Vagina (tissue), 2 donors: ENCODE data around the gene CSF1R. TPM values are rescaled to one million over a fixed set of nuclear protein-coding genes. Genes with fewer than 3 reads are reported as not detected.

Experiments
- DNase-seq, 2 donors: peaks; one replicate each; pipeline ENCODE4 v3.0.0-alpha.2; 2017; ENCODE audit errors: extremely low spot score in 2 of 2
- H3K27ac ChIP-seq: fragments of 200-600 bp; sonication (generic); one replicate; pipeline ENCODE4 v1.5.1; 2019
- H3K27me3 ChIP-seq: fragments of 200-600 bp; sonication (generic); one replicate; pipeline ENCODE4 v1.5.1; 2019
- H3K36me3 ChIP-seq, 2 donors: fragments of 200-600 bp; sonication (generic); one replicate each; pipeline ENCODE4 v1.5.1; 2017 to 2019
- H3K4me1 ChIP-seq: fragments of 200-600 bp; sonication (generic); one replicate; pipeline ENCODE4 v1.5.1; 2019
- H3K4me3 ChIP-seq, 2 donors: fragments of 200-600 bp; sonication (generic); 1 replicate in 1 of 2; 2 replicates in 1 of 2; pipeline ENCODE4 v1.5.1; 2016 to 2019
- H3K9me3 ChIP-seq: fragments of 200-600 bp; sonication (generic); one replicate; pipeline ENCODE4 v1.5.1; 2019
- POLR2A ChIP-seq, 2 donors: fragments of 450-650 bp; IDR thresholded peaks; one replicate each; pipeline ENCODE4 v1.6.1; 2017; ENCODE audit warnings: antibody characterized with exemption in 2 of 2, mild to moderate bottlenecking in 2 of 2, moderate library complexity in 2 of 2
- POLR2AphosphoS5 ChIP-seq, 2 donors: sonication (generic); formaldehyde crosslinking; IDR thresholded peaks; one replicate each; pipeline ENCODE4 v1.9.0; 2017; ENCODE audit warnings: antibody characterized with exemption in 2 of 2, mild to moderate bottlenecking in 2 of 2, low read depth in 1 of 2; ENCODE audit not compliant: insufficient read depth in 1 of 2
- intact Hi-C: fragments of 100-400 bp; cut with DNase I; formaldehyde crosslinking; loops from one replicate; pipeline ENCODE4 v1.15.1; 2023
- total RNA-seq: library from RNA; depleted of rRNA; stranded (reverse); fragments of >200 nt; gene quantifications from one replicate; pipeline ENCODE4 v1.2.3, GENCODE V29; 2016
- TF ChIP-seq, protein P1 (sequence below), 3 experiments: fragments of 450-650 bp in 2 of 3; fragments of 200-600 bp in 1 of 3; sonication (generic) in 1 of 3; IDR thresholded peaks; one replicate each; pipeline ENCODE4 v1.5.1; 2017 to 2019; ENCODE audit warnings: antibody characterized with exemption in 3 of 3, mild to moderate bottlenecking in 2 of 3, moderate library complexity in 2 of 3

CSF1R gene
- total RNA-seq, 1 donor from 2014 or later, result 21.4 TPM

GRCh38 chr5:150026682-150027172, 59.6 kb downstream of the CSF1R start:
- no peaks in the 10 kb centered on the region for H3K9me3 ChIP-seq
- no peak overlapping the region for H3K4me3 ChIP-seq
- H3K27me3 ChIP-seq, result no peaks in the 10 kb centered on the region
- peaks cover 4 to 57% of the 10 kb centered on the region in 2 donors for H3K36me3 ChIP-seq
- TF ChIP-seq POLR2AphosphoS5 (IDR thresholded peaks at IDR 0.05; ENCODE audit: insufficient read depth in 1 of 2, low read depth in 1 of 2) (no peak), POLR2A (IDR thresholded peaks at IDR 0.05) (no peak)
- TF ChIP-seq, protein P1, sequence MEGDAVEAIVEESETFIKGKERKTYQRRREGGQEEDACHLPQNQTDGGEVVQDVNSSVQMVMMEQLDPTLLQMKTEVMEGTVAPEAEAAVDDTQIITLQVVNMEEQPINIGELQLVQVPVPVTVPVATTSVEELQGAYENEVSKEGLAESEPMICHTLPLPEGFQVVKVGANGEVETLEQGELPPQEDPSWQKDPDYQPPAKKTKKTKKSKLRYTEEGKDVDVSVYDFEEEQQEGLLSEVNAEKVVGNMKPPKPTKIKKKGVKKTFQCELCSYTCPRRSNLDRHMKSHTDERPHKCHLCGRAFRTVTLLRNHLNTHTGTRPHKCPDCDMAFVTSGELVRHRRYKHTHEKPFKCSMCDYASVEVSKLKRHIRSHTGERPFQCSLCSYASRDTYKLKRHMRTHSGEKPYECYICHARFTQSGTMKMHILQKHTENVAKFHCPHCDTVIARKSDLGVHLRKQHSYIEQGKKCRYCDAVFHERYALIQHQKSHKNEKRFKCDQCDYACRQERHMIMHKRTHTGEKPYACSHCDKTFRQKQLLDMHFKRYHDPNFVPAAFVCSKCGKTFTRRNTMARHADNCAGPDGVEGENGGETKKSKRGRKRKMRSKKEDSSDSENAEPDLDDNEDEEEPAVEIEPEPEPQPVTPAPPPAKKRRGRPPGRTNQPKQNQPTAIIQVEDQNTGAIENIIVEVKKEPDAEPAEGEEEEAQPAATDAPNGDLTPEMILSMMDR (IDR thresholded peaks at IDR 0.05), result no peak
- no peak for DNase-seq
- H3K4me1 ChIP-seq, result peaks cover 12% of the 10 kb centered on the region
- no peak overlapping the region for H3K27ac ChIP-seq
- intact Hi-C loops, result no loop called here

DNA sequence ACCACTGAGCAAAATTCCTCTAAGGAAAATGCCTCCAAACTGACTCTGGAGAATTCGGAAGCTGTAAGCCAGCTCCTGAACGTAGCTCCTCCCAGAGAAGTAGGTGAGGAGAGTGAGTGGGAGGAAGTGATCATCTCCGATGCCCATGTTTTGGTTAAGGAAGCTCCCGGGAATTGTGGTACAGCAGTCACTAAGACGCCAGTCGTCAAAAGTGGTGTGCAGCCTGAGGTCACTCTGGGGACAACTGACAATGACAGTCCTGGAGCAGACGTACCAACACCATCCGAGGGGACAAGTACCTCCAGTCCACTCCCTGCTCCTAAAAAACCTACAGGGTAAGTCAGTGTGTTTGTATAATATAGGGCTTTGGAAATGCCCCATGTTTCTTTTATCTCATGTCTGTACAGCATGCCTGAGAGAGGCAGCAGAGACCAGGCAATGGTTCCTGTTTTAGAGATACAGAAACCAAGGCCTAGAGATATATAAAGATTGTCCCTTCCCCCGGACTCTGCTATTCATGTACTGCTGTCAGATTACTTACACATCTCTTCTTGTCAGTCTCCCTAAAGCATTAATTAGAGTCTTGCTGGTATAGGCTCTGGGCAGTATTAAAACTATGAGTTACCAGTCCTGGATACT, 61.9 kb downstream of the CSF1R start:
- Histone ChIP-seq H3K27ac (no peak overlapping the region), H3K27me3 (no peaks in the 10 kb centered on the region), H3K36me3 (peaks cover 0 to 58% of the 10 kb centered on the region in 2 donors), H3K9me3 (no peaks in the 10 kb centered on the region), H3K4me1 (peaks cover 26% of the 10 kb centered on the region), H3K4me3 (no peak overlapping the region)
- no peak for DNase-seq
- intact Hi-C loops, result no loop called here
- TF ChIP-seq POLR2AphosphoS5 (IDR thresholded peaks at IDR 0.05; ENCODE audit: insufficient read depth in 1 of 2, low read depth in 1 of 2), result no peak
- TF ChIP-seq, protein P1 (IDR thresholded peaks at IDR 0.05), result no peak
- TF ChIP-seq POLR2A (IDR thresholded peaks at IDR 0.05), result no peak

DNA sequence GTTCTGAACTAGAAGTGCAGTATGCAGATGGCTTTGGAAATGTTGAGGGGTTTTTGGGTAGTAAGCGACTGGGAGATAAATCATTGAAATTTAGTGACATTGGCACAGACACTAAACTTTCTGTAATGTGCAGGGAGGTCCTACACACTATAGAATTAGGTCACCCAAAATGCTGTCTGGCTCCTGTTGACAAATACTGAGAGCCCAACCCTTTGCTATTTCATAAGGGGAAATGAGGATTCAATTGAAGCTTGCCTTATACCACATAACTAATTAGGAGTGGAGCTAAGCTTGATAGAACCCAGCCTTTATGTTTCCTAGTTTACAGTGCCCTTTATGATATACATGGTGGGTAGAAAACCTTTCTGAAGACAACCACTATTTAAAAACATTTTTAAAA, 63.2 kb downstream of the CSF1R start:
- Histone ChIP-seq H3K4me1 (peaks cover 26% of the 10 kb centered on the region), H3K9me3 (no peaks in the 10 kb centered on the region), H3K27me3 (no peaks in the 10 kb centered on the region), H3K27ac (no peak overlapping the region), H3K4me3 (no peak overlapping the region), H3K36me3 (peaks cover 0 to 72% of the 10 kb centered on the region in 2 donors)
- no peak for TF ChIP-seq POLR2A (IDR thresholded peaks at IDR 0.05)
- TF ChIP-seq, protein P1 (IDR thresholded peaks at IDR 0.05), result no peak
- TF ChIP-seq POLR2AphosphoS5 (IDR thresholded peaks at IDR 0.05; ENCODE audit: insufficient read depth in 1 of 2, low read depth in 1 of 2), result no peak
- intact Hi-C loops, result no loop called here
- no peak for DNase-seq

DNA sequence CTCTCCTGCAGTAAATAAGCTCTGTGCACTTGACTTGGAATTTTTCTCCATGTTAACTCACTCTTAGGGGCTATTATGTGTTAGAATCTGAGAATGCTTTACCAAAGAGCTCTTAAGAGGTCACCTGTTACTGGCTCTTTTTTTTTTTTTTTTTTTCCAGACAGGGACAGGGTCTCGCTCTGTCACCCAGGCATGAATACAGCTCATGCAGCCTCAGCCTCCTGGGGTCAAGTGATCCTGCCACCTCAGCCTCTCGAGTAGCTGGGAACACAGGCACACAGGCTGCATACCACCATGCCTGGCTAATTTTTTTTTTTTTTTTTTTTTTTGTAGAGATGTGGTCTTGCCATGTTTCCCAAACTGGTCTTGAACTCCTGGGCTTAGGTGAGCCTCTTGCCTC, 63.7 kb downstream of the CSF1R start:
- no peak overlapping the region for H3K4me3 ChIP-seq
- H3K27ac ChIP-seq, result peak overlapping the region; percentile 47
- peaks cover 26% of the 10 kb centered on the region for H3K4me1 ChIP-seq
- intact Hi-C loops, result no loop called here
- peaks cover 0 to 71% of the 10 kb centered on the region in 2 donors for H3K36me3 ChIP-seq
- DNase-seq, result no peak
- no peaks in the 10 kb centered on the region for H3K27me3 ChIP-seq
- no peaks in the 10 kb centered on the region for H3K9me3 ChIP-seq
- TF ChIP-seq POLR2AphosphoS5 (IDR thresholded peaks at IDR 0.05; ENCODE audit: insufficient read depth in 1 of 2, low read depth in 1 of 2) (no peak), POLR2A (IDR thresholded peaks at IDR 0.05) (no peak)
- TF ChIP-seq, protein P1 (IDR thresholded peaks at IDR 0.05), result no peak

- no peak for DNase-seq
- Histone ChIP-seq H3K9me3 (no peaks in the 10 kb centered on the region), H3K27ac (peak overlapping the region; percentile 47), H3K27me3 (no peaks in the 10 kb centered on the region), H3K36me3 (peaks cover 0 to 65% of the 10 kb centered on the region in 2 donors), H3K4me1 (peaks cover 26% of the 10 kb centered on the region), H3K4me3 (no peak overlapping the region)
- TF ChIP-seq, protein P1 (IDR thresholded peaks at IDR 0.05), result no peak
- peak in 1 of 2 donors; percentile 53 for TF ChIP-seq POLR2AphosphoS5 (IDR thresholded peaks at IDR 0.05; ENCODE audit: insufficient read depth in 1 of 2, low read depth in 1 of 2)
- intact Hi-C loops, result no loop called here
These were observed 64.2 kb downstream of the CSF1R start for GRCh38 chr5:150022158-150022531.
